Endothelial cell of umbilical vein (primary cell): ENCODE data around the gene SUV39H1. TPM values are rescaled to one million over a fixed set of nuclear protein-coding genes. Genes with fewer than 3 reads are reported as not detected.

Source experiments
- BruUV-seq: library from RNA; stranded (reverse); fragments of 400-500 nt; replicated peaks from 2 replicates; lab custom pipeline; 2021; lab: Mats Ljungman, UMichigan
- CTCF ChIA-PET: fragments of 300-600, 350-600 bp; sonication (Branson Sonifier 250); formaldehyde crosslinking; loops from one replicate; lab custom pipeline; 2021; ENCODE audit warnings: antibody characterized with exemption, inconsistent platforms; lab: Charles Lee
- POLR2A ChIA-PET: fragments of 300-600, 350-600 bp; sonication (Branson Sonifier 250); formaldehyde crosslinking; loops from one replicate; lab custom pipeline; 2021; ENCODE audit warnings: antibody characterized with exemption, inconsistent platforms; lab: Charles Lee
- DNase-seq: peaks from one replicate; pipeline ENCODE4 v3.0.0-alpha.2; 2011; ENCODE audit warnings: low read depth, low spot score
- FAIRE-seq: peaks from 2 replicates; lab custom pipeline; 2011; peaks lifted over from hg19 to GRCh38; lab: Jason Lieb, UNC
- H2AFZ ChIP-seq: 2 replicates; pipeline ENCODE4 v1.6.0; 2012; ENCODE audit warnings: low read depth, low read length, control low read depth, inconsistent platforms
- H3K27ac ChIP-seq: 2 replicates; pipeline ENCODE4 v1.5.1; 2011; ENCODE audit warnings: low read depth, mild to moderate bottlenecking, control low read depth, low read length, moderate library complexity; ENCODE audit not compliant: insufficient read depth
- H3K27me3 ChIP-seq, 2 experiments: 2 replicates each; pipeline versions ENCODE4 v1.6.0 to v1.6.1; 2011; ENCODE audit warnings: low read length in 2 of 2, mixed read lengths in 1 of 2; ENCODE audit not compliant: control insufficient read depth in 2 of 2, insufficient read depth in 2 of 2
- H3K36me3 ChIP-seq, 2 experiments: 2 replicates in 1 of 2; 3 replicates in 1 of 2; pipeline ENCODE4 v1.5.1; 2011; ENCODE audit warnings: low read length in 2 of 2, mild to moderate bottlenecking in 1 of 2, moderate library complexity in 1 of 2; ENCODE audit not compliant: control insufficient read depth in 2 of 2, insufficient read depth in 2 of 2; ENCODE audit errors: extremely low read depth in 1 of 2
- H3K4me1 ChIP-seq: 3 replicates; pipeline ENCODE4 v1.5.1; 2011; ENCODE audit warnings: mild to moderate bottlenecking, low read length; ENCODE audit not compliant: control insufficient read depth, insufficient read depth; ENCODE audit errors: extremely low read depth
- H3K4me2 ChIP-seq: 2 replicates; pipeline ENCODE4 v1.6.1; 2011; ENCODE audit warnings: low read length, control low read depth, mixed read lengths; ENCODE audit not compliant: insufficient read depth
- H3K4me3 ChIP-seq, 3 experiments: fragments of 200-600 bp in 1 of 3; sonication (generic), shearing (Covaris generic) in 1 of 3; replicated peaks in 1 of 3; 2 replicates each; pipeline ENCODE4 v1.5.1; 2011 to 2016; ENCODE audit warnings: control low read depth in 3 of 3, low read length in 3 of 3, mild to moderate bottlenecking in 2 of 3, inconsistent platforms in 1 of 3, low read depth in 1 of 3, moderate library complexity in 1 of 3; ENCODE audit not compliant: insufficient read depth in 1 of 3
- H3K79me2 ChIP-seq: 2 replicates; pipeline ENCODE4 v1.6.0; 2012; ENCODE audit warnings: low read length, inconsistent platforms; ENCODE audit not compliant: control insufficient read depth, insufficient read depth
- H3K9ac ChIP-seq: replicated peaks from 2 replicates; pipeline ENCODE3; 2011; ENCODE audit warnings: low read length, control low read depth; ENCODE audit not compliant: insufficient read depth; ENCODE audit errors: extremely low read depth
- H3K9me1 ChIP-seq: replicated peaks from 3 replicates; pipeline ENCODE4 v1.6.0; 2011; ENCODE audit warnings: mild to moderate bottlenecking, low read length; ENCODE audit not compliant: control insufficient read depth, insufficient read depth; ENCODE audit errors: extremely low read depth
- H3K9me3 ChIP-seq: replicated peaks from 2 replicates; pipeline ENCODE4 v1.5.1; 2012; ENCODE audit warnings: low read length, inconsistent platforms; ENCODE audit not compliant: control insufficient read depth, insufficient read depth
- H4K20me1 ChIP-seq: replicated peaks from 2 replicates; pipeline ENCODE3; 2011; ENCODE audit warnings: mild to moderate bottlenecking, low read length; ENCODE audit not compliant: control insufficient read depth, insufficient read depth; ENCODE audit errors: extremely low read depth
- CTCF ChIP-seq, 2 donors: IDR thresholded peaks; 1 replicate in 1 of 2; 2 replicates in 1 of 2; pipeline ENCODE4 v1.5.1; 2011; ENCODE audit warnings: low read length in 2 of 2, mild to moderate bottlenecking in 2 of 2, moderate library complexity in 2 of 2, control low read depth in 1 of 2, inconsistent platforms in 1 of 2, low read depth in 1 of 2; ENCODE audit not compliant: insufficient read depth in 1 of 2; ENCODE audit errors: extremely low read depth in 1 of 2
- EZH2 ChIP-seq: IDR thresholded peaks from 2 replicates; pipeline ENCODE4 v1.6.1; 2012; ENCODE audit warnings: borderline replicate concordance, low read depth, mild to moderate bottlenecking, moderate library complexity, low read length, inconsistent platforms; ENCODE audit not compliant: severe bottlenecking
- FOS ChIP-seq: IDR thresholded peaks from 2 replicates; pipeline ENCODE4 v1.6.1; 2011; ENCODE audit warnings: mild to moderate bottlenecking, low read length, moderate library complexity, borderline replicate concordance; ENCODE audit not compliant: insufficient read depth
- GATA2 ChIP-seq: IDR thresholded peaks from 2 replicates; pipeline ENCODE4 v1.7.0; 2011; ENCODE audit warnings: low read depth, mild to moderate bottlenecking, moderate library complexity, mixed read lengths, low read length; ENCODE audit not compliant: insufficient read length, insufficient read depth
- JUN ChIP-seq: IDR thresholded peaks from 2 replicates; pipeline ENCODE4 v1.6.1; 2011; ENCODE audit warnings: borderline replicate concordance, low read depth; ENCODE audit not compliant: insufficient read length, insufficient read depth
- MAX ChIP-seq: IDR thresholded peaks from 2 replicates; pipeline ENCODE4 v1.6.1; 2011; ENCODE audit not compliant: insufficient read depth, insufficient read length
- MYC ChIP-seq: IDR thresholded peaks from one replicate; pipeline ENCODE4 v1.6.1; 2011; ENCODE audit warnings: mild to moderate bottlenecking, low read depth, low read length
- POLR2A ChIP-seq: IDR thresholded peaks from 2 replicates; pipeline ENCODE4 v1.6.1; 2012; ENCODE audit warnings: low read depth, mild to moderate bottlenecking, control low read depth, low read length
- POLR2AphosphoS5 ChIP-seq: IDR thresholded peaks from 2 replicates; pipeline ENCODE4 v1.6.1; 2012; ENCODE audit warnings: low read depth, mild to moderate bottlenecking, control low read depth, low read length, moderate library complexity; ENCODE audit not compliant: insufficient read depth
- dilution Hi-C: fragments of 300-500 bp; cut with MboI; formaldehyde crosslinking; loops from one replicate; pipeline ENCODE4 v1.15.0; 2019; ENCODE audit warnings: low sequenced_read_pairs; ENCODE audit not compliant: extremely low pct_ligation_motif_present
- intact Hi-C: fragments of 100-400 bp; cut with micrococcal nuclease; formaldehyde crosslinking; loops from one replicate; pipeline ENCODE4 v1.10.0; 2022
- polyA plus RNA-seq, 4 experiments: library from polyadenylated mRNA; depleted of rRNA in 3 of 4; stranded (reverse) in 3 of 4; unstranded in 1 of 4; fragments of >200 nt; gene quantifications; 2 replicates each; pipeline versions ENCODE4 v1.2.1 to v1.2.3, GENCODE V29; 2011 to 2012; ENCODE audit warnings: missing spikeins in 1 of 4
- total RNA-seq: library from RNA; stranded (reverse); gene quantifications from 2 replicates; pipeline ENCODE4 v1.2.3, GENCODE V29; 2021

Gene SUV39H1
- total and polyA plus RNA-seq, 2 donors (not counting 3 experiments of a cell fraction or from before 2014, with no cell fraction given): 18.2 to 19.0 TPM

GRCh38 chrX:48703642-48704481 lies 7.3 kb downstream of the SUV39H1 start:
- TF ChIP-seq CTCF (IDR thresholded peaks at IDR 0.05; ENCODE audit: extremely low read depth in 1 of 2, insufficient read depth in 1 of 2, low read depth in 1 of 2, low read length in 2 of 2): no peak
- no peak for TF ChIP-seq POLR2A
- TF ChIP-seq MYC: no peak
- Histone ChIP-seq H4K20me1 (no peaks in the 10 kb centered on the region), H3K9me3 (no peaks in the 10 kb centered on the region), H3K4me3 (no peak overlapping the region), H2AFZ (no peak overlapping the region), H3K36me3 (peaks cover 4 to 9% of the 10 kb centered on the region in 2 experiments), H3K9me1 (no peaks in the 10 kb centered on the region), H3K79me2 (peaks cover 11% of the 10 kb centered on the region), H3K4me1 (no peaks in the 10 kb centered on the region), H3K27me3 (no peaks in the 10 kb centered on the region), H3K27ac (no peak overlapping the region), H3K9ac (no peak overlapping the region), H3K4me2 (no peak overlapping the region)
- dilution Hi-C loops: no loop called here
- FAIRE-seq (no peak), DNase-seq (no peak)
- ChIA-PET CTCF (no interaction called here), POLR2A (no interaction called here)
- intact Hi-C loops: no loop called here
- BruUV-seq: no TSS peak

- intact Hi-C loops: no loop called here
- Histone ChIP-seq H4K20me1 (no peaks in the 10 kb centered on the region), H3K4me3 (no peak overlapping the region), H3K4me1 (no peaks in the 10 kb centered on the region), H3K36me3 (peaks cover 4 to 7% of the 10 kb centered on the region in 2 experiments), H3K9me3 (no peaks in the 10 kb centered on the region), H3K27ac (no peak overlapping the region), H3K27me3 (no peaks in the 10 kb centered on the region), H2AFZ (no peak overlapping the region), H3K4me2 (no peak overlapping the region), H3K79me2 (peaks cover 8% of the 10 kb centered on the region), H3K9ac (no peak overlapping the region), H3K9me1 (no peaks in the 10 kb centered on the region)
- FAIRE-seq (no peak), DNase-seq (no peak)
- ChIA-PET CTCF (no interaction called here), POLR2A (no interaction called here)
- dilution Hi-C loops: no loop called here
- no peak for TF ChIP-seq JUN
- TF ChIP-seq CTCF (IDR thresholded peaks at IDR 0.05; ENCODE audit: extremely low read depth in 1 of 2, insufficient read depth in 1 of 2, low read depth in 1 of 2, low read length in 2 of 2): no peak
- TF ChIP-seq MYC: no peak
- TF ChIP-seq POLR2AphosphoS5: no peak
- TF ChIP-seq EZH2: no peak
- no peak for TF ChIP-seq MAX
- TF ChIP-seq GATA2: no peak
- no peak for TF ChIP-seq FOS
- no peak for TF ChIP-seq POLR2A
- BruUV-seq: no TSS peak
Measured at GRCh38 chrX:48705871-48706270, 9.3 kb downstream of the SUV39H1 start.
